Limb (tissue), 2 donors: Measurements from ENCODE around the gene PHF12.

ENCODE experiments used
- DNase-seq, 2 donors: peaks; one replicate each; pipeline ENCODE4 v3.0.0-alpha.2; 2016; ENCODE audit errors: extremely low spot score in 2 of 2

PHF12 gene

DNA sequence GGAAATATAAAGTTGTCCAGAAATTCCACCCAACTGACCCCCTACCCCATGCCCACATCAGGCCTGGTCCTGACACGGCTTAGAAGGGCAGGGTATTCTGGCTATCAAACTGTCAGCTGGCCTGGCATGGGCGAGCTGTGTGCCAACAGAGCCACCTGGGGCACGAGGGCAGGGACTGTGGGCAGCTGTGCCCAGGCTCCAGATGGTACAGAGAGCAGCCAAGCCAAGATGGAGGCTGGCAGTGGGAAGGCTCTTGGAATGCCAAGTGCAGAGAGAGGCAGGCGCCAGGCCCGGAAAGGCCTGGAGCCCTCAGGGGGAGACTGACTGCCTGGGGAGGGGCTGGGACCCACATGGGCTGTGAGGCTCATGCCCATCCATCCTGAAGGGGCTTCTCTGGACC, 24.3 kb upstream of the PHF12 start:
- DNase-seq = no peak

DNA sequence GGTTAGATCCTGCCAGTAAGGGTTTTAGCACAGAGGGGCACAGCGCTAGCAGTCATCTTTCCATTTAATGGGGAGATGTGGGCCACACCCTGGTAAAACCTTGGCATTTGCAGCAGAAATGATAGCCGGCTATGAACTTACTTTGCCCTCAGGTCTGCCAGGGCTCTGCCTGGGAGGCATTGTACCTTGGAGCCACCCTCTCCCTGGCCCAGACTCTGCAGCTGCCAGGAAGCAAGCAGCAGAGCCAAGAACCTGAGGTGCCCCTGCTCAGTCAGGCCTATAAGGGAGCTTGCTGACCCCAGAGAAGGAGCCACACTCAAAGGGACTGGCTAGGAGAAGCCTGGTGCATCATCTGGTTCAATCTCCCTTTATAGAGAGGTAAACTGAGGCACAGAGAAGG, 23.7 kb upstream of the PHF12 start:
- no peak for DNase-seq

DNA sequence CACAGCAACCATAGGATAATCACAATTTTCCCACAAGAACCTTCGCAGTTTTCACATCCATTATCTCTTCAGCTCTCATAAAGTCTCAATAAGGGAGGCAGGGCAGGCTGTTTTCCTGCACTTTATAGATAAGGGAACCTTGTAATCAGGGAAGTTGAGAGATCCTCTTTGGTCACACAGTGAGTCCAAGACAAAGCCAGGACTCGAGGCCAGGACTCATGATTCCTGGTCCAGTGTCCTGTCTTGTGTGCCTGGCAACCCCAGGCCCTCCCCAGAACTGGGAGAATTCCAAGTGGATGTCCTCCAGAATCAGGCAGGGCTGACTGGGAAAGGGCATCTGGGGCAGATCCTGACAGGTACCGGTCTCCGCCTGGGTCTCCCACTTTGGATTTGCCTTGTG, 23.1 kb upstream of the PHF12 start:
- no peak for DNase-seq

DNA sequence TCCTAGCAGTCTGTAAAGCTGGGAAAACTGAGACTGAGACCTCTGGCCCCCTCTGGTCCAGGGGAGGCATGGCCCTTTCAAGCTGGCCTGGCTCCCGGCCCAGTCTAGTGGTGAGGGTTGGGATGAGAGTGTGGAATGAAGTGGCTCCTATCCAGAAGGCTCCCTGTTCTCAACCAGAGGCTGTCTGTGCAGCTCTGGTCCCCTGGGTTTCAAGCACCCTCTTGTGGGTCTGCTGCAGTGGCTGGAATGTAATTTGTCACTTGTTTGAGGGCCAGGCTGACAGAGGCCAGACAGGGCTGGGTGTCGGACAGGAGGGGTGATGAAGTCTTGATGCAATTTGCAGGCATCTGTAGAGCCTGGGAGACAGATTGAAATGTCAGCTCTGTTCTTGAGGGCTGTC, 22.1 kb upstream of the PHF12 start:
- DNase-seq = no peak

DNA sequence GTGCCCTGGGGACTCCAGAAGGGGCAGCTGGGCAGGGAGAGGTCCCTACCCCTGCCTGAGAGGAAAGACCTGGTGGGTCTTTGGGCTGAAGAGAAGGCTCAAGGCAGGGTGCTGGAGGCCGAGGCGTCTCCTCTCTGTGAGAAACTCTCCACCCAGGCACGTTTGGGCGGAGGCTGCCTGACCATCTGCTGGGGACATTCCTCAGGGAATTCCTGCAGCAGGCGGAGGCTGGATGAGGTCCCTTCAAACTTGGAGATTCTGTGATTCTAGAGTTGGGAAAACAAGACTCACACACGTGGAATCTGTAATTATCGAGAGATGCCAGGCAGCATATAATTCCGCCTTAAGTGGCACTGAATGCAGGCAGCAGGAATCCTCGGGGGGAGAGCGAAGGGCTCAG, 21.1 kb upstream of the PHF12 start:
- DNase-seq = no peak

DNA sequence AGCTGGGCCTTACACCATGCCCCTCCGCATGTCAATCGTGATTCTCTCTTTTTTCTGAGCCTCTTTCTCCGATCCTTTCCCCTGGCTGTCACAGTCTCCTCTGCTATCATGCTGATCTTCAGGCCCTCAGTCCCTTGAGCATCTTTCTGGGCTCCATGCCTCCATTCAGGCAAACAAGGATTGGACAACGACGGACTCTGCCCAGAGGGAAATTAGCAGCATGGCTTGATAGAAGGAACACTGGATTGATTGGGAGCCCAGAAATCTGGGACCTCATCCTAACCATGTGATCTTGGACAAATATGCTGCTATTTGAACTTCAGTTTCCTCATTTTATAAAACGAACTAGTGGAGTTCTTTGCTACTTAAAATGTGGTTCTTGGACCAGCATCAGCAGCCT, 19.6 kb upstream of the PHF12 start:
- DNase-seq = no peak

DNA sequence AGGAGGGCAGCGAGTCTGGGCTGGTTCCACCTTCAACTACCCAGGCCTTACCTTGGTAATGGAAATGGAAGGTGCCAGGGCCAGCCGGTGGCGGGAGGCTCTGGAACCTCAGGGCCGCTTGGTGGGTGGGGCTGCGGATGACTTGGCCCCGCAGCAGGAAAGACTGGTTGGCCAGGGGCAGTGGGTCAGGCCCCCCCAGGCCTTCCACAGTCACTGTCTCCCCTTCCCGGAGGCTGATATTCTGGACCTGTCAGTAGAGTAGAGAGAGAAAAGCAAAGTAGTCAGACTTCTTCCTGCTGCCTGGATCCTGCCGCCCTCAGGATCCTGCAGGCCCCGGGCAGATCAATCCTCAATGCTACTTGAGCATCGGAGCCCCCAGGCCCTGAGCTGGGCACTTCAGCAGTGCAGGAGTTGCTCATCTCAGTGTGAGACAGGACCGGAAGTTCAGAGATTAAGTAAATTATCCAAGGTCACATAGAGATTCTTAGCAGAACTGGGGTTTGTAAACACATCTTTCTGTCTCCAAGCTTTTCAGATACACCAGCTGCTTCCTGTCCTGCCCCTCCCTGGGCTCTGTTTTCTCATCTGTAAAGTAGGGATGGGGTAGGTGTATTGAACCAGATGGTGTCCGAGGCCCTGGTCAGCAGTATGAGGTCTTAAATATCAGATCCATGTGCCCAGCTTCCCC, 18.5 kb upstream of the PHF12 start:
- DNase-seq = no peak

DNA sequence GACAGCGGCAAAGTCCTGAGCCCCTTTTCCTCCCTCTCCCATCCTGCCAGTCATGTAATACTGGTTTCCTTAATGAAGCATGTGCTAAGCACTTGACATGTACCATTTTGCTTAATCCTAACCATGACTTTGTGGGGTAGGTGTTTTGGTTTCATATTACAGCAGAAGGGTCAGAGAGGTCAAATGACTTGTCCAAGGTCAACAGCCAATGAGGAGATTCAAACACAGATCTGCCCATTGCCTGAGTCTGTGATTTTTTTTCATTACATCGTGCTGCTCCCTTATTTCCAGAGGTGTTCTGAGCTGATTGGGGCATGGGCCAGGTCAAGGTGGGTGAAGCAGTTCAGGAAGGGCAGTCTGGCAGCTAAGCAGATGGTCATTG, 17.6 kb upstream of the PHF12 start:
- DNase-seq = no peak

DNA sequence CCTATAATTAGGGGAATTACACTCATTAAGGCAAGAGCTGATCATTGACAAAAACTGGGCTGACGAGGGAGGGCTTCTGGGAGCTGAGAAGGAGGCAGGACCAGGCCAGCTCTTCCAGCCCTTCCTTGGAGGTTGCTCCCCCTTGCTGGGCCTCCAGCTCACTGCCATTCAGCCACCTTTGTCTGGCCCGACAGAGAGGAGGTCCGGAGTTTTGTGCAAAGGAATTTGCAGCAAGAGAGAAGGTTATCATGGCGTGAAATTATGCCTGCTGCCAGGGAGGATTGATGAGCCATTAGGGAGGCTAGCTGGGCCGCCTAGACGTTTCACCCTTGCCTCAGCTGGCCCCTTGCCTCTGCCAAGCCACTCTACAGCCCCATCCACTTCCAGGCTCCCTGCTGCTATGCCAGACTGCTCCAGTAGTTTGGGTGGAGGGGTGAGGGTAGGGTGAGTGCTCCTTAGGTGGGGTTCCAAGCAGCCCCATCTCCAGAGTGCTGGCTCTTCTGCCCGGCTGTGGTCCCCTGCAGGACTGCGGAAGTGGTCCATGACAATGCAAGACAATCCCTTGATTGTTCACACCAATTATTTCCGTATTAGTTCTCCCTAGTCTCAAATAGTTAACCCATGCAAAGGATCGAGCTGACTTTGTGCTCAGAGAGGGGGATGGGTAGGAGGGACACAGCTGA, 17.1 kb upstream of the PHF12 start:
- DNase-seq = peak in 1 of 2 donors; percentile 72

DNA sequence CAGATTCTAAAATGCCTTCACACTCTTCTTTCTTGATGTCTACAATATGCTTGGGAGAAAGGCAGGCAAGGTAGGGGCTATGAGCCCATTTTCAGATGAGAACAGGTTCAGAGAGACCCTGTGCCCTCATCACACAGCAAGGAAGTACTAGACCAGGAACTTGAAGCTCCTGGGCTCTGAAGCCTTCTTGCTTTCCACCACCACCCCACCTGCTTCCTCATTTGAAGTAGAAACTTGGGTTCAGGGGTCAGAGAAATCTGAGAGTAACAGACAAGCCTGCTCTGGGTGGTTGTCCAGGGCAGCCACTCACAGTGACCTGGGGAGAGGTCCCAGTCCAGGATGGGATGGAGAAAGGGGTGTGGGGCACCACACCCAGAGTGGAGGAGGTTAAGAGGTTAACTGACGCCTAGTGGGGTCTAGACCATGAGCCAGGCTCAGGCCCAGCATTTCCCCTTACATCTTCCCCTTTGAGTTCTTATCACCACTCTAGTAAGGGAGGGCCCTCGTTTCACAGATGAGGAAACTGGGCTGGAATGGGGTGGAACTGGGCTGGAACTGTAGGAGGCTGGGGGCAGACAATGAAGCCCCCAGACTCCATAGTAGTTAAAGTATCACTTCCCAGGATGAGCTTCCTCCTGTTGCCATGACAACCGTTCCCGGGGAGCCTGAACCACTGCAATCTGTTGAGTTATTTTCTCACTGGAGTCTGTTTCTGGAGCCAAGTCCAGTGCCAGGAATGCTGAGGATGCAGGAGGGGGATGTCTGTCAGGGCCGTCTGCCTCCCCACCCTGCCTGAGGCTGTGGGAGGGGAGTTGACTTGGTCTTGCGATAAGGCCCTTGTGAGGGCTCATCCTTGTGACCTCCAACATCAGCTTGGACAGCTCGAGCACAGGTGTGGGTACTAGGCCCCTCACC, 16.2 kb upstream of the PHF12 start:
- DNase-seq = no peak

DNA sequence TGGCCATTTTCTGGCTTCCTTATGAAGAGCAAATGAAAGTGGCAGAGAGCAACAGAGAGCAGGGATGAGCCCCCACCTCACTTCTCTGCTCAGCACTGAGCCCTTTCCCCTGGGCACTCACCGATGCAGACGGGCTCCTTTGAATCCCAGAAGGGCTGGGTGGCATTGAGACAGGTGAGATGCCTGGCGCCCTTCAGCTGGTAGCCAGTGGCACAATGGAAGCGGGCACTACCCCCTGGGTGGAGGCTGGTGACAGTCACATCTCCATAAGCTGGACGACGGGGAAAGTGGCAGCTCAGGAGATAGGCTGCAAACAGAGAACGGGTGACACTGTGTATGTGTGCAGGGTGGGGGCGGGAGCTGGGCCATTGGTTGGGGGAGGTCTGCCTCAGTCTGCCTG, 12.5 kb upstream of the PHF12 start:
- no peak for DNase-seq

DNA sequence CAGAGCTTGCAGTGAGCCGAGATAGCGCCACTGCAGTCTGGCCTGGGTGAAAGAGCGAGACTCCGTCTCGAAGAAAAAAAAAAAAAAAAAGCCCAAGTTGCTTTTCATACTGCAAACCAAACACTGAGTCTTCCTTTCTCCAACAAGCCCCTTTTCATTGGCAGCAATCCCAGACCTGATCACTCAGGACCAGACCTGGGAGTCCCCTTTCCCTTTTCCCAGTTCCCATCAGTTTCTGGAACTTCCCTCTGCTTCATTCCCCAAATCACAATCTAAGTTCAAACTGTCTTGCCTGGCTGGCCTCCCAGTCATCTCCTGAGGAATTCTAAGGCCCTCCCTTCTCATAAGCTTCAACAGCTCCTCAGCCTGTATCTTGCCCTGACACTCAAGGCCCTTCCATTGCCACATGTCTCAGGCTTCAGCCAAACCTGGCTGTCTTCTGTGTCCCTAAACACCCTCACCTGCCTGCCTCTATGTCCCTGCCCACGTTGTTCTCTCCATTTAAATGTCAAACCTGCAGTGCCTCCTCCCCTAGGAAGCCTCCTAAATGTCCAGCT, 11.8 kb upstream of the PHF12 start:
- DNase-seq = no peak

DNA sequence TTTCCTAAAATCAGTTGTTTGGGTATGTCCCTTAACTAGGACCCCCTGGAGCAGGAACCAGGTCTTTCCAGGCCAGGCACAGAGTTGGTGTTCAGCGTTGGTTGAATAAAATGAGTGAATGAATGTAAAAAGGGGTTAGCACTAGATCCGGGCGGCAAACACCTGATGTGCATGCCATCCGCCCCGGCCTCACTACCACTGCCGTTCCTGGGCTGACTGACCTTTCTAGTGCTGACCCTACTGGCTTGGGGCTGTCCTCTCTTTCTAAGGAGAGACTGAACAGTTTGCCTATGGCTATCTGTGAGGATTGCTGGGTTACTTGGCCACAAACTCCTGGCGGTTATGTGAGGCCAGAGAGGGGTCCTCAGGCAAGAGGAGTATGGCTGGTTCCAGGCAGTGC, 10.1 kb upstream of the PHF12 start:
- DNase-seq = no peak

DNA sequence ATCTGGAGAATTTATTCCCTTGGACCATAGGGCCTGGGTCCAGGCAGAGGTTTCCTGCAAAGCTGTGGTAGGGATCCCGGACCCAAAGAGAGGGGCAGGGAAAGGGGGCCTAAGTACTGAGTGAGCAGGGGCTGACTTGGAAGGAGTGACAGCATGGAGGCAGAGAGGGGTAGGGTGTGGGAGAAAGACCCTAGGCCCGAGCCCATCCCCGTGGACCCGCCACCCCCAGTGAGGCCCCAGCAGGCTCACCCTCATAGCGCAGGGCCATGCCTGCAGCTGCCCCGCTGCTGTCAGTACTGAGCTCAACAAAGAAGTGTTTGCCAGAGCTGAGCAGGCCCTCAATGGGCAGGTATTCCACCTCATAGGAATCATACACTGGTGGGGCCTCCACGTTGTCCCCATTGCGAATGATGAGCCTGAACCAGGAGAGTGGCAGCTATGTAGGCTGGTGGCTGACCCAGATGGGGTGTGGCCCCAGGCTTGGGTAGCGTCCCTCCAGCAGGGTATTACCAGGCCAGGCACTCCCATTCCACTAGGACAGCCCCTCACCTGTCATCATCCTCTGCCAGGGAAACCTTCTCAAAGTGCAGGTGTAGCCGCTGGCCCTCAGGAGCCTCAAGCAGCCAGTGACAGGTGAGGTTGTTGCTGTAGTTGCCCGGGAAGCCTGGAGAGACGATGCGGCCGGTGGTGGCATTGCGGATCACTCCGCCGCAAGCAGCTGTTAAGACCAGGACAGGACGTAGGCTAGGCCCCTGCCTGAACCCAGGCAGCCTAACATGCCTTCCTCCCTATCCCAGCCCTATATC, 9.1 kb upstream of the PHF12 start:
- no peak for DNase-seq

DNA sequence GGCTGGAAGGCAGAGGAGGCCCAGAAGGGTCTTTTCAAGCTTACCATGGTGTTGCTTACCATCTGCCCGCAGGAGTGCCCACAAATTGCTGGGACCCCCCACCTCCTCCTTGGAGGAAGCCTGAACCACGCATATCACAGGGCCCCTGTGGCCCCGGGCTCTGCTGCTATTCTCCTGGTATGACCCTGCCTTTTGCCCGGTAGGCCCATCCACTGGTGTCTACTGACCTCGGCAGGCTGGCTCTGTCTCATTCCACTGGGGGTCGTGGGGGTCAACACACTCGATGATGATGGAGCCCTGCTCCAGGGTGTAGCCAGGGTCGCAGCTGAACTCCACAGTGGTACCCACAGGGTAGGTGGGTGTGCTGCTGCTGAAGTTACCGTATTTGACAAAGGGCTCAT, 8.2 kb upstream of the PHF12 start:
- no peak for DNase-seq

DNA sequence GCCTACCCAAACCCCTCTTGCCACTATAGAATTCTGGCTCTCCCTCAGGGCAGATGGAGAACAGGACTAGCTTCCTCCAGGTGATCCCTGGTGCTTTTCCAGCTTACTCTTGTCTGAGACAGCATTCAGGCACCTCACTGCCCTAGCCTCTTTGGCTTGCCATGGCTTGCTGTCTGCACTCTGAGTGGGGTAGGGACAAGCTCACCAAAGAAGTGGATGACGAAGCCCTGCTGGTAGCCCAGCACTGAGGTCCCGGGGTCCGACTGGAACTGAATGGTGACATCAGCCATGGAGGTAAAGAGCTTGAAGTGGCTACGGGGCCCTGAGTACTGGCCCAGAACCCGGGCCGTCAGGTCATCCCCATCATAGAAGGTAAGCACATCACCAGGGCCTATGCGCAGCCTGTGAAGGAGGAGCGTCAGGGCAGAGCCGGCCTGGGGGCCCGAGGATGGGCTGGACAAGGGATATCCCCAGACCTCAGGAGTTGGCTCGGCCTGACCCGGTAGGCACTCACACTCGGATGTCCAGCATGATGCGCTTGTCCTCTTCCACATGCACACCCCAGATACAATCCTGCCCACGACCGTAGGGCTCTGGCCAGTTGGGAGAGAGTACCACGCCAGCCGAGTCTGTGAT, 7.6 kb upstream of the PHF12 start:
- no peak for DNase-seq

DNA sequence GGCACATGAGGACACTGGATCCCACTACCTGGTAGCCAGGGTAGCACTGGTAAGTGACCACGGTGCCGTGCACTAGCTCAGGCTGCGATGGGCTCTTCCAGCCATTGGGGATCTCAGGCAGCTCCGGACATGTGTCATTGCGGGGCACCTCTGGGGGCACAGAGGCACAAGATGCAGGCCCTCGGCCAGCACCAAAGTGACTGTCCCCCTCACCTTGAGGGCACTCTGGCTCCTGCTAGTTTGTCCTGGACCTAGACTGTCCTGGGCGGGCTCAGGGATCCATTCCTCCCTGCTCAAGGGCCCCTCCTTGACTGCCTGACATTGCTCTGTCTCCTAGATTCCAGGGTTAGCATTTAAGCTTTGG, 6.7 kb upstream of the PHF12 start:
- no peak for DNase-seq

DNA sequence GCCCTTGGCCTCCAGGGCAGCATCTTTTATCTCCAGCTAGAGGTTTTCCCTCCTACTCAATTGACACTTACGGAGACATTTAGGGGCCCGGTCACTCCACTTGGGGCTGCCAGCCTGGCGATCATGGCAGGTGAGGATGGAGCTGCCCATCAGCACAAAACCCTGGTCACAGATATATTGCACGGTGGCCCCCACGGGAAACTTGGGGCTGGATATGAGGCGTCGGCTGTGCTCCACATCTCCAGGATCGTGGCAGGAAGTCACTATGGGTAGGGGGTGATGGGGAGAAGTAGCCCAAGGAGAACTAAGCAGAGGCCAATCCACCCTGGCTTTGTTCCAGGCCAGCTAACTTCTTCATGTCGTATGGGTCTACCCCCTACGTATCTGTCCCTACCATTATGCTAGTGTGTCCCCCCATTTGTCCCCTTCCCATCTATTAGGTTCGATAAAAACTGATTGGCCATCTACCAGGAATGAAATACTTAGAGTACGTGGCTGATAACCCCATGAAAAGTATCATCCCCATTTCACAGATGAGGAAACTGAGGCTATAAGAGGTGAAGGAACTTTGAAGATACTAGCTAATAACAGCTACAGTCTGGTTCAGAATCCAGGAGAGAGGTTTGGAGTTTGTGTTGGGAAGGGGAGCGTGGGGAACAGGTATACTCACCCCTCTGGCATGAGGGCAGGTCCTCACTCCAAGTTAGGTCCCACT, 6.1 kb upstream of the PHF12 start:
- DNase-seq = no peak

DNA sequence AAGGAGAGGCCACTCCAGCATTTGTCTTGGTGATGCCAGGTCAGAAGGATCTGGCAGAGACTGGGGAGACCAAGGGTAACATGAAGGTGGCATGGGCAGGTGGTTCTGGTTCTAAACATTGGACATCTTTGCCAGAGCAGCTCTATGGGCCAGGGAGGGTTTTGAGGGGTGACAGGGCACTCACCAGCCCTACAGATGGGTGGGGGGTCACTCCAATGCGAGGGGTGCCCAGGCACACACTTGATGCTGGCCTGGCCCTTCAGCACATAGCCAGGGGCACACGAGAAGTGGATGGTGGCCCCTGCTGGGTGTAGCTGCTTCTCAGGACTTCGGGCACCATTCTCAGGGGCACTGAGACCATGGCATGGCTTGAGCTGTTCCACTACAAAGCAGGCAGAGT, 5.5 kb upstream of the PHF12 start:
- DNase-seq = no peak

DNA sequence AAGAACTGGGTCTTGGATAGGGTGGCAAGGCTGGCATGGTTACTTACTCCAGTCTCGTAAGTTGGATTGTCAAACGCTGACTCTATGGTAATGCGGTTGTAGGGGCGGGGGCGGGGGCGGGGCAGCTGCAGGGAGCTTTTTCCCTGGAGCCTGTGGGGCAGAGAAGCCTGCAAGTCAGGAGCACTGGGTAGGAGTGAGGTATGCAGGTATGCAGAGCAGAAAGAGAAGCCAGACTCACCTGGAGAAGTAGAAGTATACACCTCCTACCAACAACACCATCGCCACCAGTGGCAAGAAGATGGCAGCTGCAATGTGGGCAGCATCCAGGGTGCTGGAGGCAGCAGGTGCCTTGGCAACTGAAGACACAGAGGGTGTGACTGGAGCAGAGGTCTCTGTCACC, 4.8 kb upstream of the PHF12 start:
- DNase-seq = no peak
